Endodermal cell (in vitro differentiated cells): ENCODE measurements around the gene SH3BP5L. TPM values are rescaled to one million over a fixed set of nuclear protein-coding genes. Genes with fewer than 3 reads are reported as not detected.

ENCODE experiments used
- DNase-seq: peaks from one replicate; pipeline ENCODE4 v3.0.0-alpha.2; 2017
- H3K27ac ChIP-seq: 2 replicates; pipeline ENCODE4 v1.5.1; 2013; ENCODE audit warnings: mild to moderate bottlenecking, low read depth, low read length, moderate library complexity
- H3K27me3 ChIP-seq: 2 replicates; pipeline ENCODE4 v1.6.1; 2013; ENCODE audit warnings: mild to moderate bottlenecking, low read length, moderate library complexity; ENCODE audit not compliant: insufficient read depth, control insufficient read depth, poor library complexity, severe bottlenecking
- H3K36me3 ChIP-seq: 2 replicates; pipeline ENCODE4 v1.7.0; 2013; ENCODE audit warnings: mild to moderate bottlenecking, low read length, moderate library complexity; ENCODE audit not compliant: control insufficient read depth, insufficient read depth
- H3K4me1 ChIP-seq: one replicate; pipeline ENCODE4 v1.7.0; 2013; ENCODE audit warnings: low read length; ENCODE audit not compliant: control insufficient read depth, insufficient read depth
- H3K4me3 ChIP-seq: 2 replicates; pipeline ENCODE4 v1.5.1; 2013; ENCODE audit warnings: mild to moderate bottlenecking, low read length, moderate library complexity
- H3K9ac ChIP-seq: 2 replicates; pipeline ENCODE4 v1.6.1; 2013; ENCODE audit warnings: mild to moderate bottlenecking, low read length, moderate library complexity; ENCODE audit not compliant: poor library complexity, severe bottlenecking; ENCODE audit errors: extremely low read depth
- H3K9me3 ChIP-seq: 2 replicates; pipeline ENCODE4 v1.6.1; 2013; ENCODE audit warnings: mild to moderate bottlenecking, low read length, moderate library complexity; ENCODE audit not compliant: control insufficient read depth
- H3K27ac Mint-ChIP-seq: 2 replicates; pipeline ENCODE4 v1.8.0; 2020; ENCODE audit warnings: mixed read lengths
- H3K27me3 Mint-ChIP-seq: 2 replicates; pipeline ENCODE4 v1.8.0; 2021; ENCODE audit warnings: mild to moderate bottlenecking, mixed read lengths; ENCODE audit not compliant: insufficient read depth
- H3K36me3 Mint-ChIP-seq: 2 replicates; pipeline ENCODE4 v1.8.0; 2020; ENCODE audit warnings: low read depth, mixed read lengths
- H3K4me1 Mint-ChIP-seq: 2 replicates; pipeline ENCODE4 v1.8.0; 2020; ENCODE audit warnings: mixed read lengths
- H3K4me3 Mint-ChIP-seq: 2 replicates; pipeline ENCODE4 v1.8.0; 2020; ENCODE audit warnings: mild to moderate bottlenecking, moderate library complexity, mixed read lengths
- H3K9me3 Mint-ChIP-seq: 2 replicates; pipeline ENCODE4 v1.8.0; 2020; ENCODE audit warnings: mild to moderate bottlenecking, mixed read lengths
- WGBS, 2 experiments: methylation state at CpG; one replicate each; pipeline versions ENCODE4 v1.1.5 to v1.1.7; 2013; ENCODE audit warnings: missing lambda C conversion rate in 2 of 2, mixed read lengths in 1 of 2; ENCODE audit not compliant: insufficient coverage in 1 of 2, insufficient read length in 1 of 2; 5-methylcytosine and 5-hydroxymethylcytosine counted together
- total RNA-seq, 2 donors: library from RNA; stranded (reverse); fragmentation: NEBNext Ultra II Directional in 1 of 2; extraction: Animal tissue kit (Norgen Biotek cat#: 25700) in 1 of 2; gene quantifications; 2 replicates in 1 of 2; 3 replicates in 1 of 2; pipeline ENCODE4 v1.2.1, GENCODE V29; 2021
- TF ChIP-seq, protein P1 (sequence below): fragments of 200-600 bp; sonication (generic); conservative IDR thresholded peaks from 2 replicates; pipeline ENCODE4 v1.5.0; 2021; ENCODE audit warnings: antibody characterized with exemption, mild to moderate bottlenecking

The SH3BP5L gene
- total RNA-seq, 2 donors from 2014 or later: 27.2 to 30.2 TPM

DNA sequence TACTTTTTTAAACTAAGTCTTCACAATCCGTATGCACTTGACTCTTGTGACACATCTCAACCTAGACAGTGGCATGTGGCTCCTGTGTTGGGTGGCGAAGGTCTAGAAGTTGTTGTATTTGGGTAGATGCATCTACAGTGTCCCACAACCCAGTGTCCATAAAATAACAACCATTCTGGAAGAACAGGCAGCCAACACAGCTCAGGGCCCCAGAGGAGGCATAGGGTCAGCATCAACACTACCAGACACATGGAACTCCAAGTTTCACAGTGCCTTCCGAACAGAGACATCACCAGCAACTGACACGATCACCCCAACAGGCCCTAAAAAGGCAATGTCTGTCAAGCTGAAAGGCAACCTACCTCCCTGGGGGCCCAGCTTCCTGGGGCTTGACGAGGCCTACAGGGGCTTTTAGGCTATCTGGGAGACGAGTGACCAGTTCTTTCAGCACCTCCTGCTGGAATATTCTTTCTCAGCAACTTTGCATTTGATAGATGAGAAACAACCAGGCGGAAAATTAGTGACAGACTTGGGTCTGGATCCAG lies 5.6 kb downstream of the SH3BP5L start:
- Histone ChIP-seq H3K36me3 (peaks cover 63% of the 10 kb centered on the region), H3K4me3 (no peak overlapping the region), H3K4me1 (peaks cover 3% of the 10 kb centered on the region), H3K9ac (no peak overlapping the region), H3K27me3 (no peaks in the 10 kb centered on the region), H3K9me3 (no peaks in the 10 kb centered on the region), H3K27ac (no peak overlapping the region)
- Mint-ChIP-seq H3K4me1 (peaks cover 17% of the 10 kb centered on the region), H3K36me3 (peaks cover 52% of the 10 kb centered on the region), H3K9me3 (no peaks in the 10 kb centered on the region), H3K27ac (no peak overlapping the region), H3K27me3 (no peaks in the 10 kb centered on the region), H3K4me3 (no peak overlapping the region)
- TF ChIP-seq, protein P1, sequence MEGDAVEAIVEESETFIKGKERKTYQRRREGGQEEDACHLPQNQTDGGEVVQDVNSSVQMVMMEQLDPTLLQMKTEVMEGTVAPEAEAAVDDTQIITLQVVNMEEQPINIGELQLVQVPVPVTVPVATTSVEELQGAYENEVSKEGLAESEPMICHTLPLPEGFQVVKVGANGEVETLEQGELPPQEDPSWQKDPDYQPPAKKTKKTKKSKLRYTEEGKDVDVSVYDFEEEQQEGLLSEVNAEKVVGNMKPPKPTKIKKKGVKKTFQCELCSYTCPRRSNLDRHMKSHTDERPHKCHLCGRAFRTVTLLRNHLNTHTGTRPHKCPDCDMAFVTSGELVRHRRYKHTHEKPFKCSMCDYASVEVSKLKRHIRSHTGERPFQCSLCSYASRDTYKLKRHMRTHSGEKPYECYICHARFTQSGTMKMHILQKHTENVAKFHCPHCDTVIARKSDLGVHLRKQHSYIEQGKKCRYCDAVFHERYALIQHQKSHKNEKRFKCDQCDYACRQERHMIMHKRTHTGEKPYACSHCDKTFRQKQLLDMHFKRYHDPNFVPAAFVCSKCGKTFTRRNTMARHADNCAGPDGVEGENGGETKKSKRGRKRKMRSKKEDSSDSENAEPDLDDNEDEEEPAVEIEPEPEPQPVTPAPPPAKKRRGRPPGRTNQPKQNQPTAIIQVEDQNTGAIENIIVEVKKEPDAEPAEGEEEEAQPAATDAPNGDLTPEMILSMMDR: no peak
- WGBS, 2 experiments: 90 to 94% methylated on average over 4 to 7 of the region's 7 CpGs
- DNase-seq: no peak

DNA sequence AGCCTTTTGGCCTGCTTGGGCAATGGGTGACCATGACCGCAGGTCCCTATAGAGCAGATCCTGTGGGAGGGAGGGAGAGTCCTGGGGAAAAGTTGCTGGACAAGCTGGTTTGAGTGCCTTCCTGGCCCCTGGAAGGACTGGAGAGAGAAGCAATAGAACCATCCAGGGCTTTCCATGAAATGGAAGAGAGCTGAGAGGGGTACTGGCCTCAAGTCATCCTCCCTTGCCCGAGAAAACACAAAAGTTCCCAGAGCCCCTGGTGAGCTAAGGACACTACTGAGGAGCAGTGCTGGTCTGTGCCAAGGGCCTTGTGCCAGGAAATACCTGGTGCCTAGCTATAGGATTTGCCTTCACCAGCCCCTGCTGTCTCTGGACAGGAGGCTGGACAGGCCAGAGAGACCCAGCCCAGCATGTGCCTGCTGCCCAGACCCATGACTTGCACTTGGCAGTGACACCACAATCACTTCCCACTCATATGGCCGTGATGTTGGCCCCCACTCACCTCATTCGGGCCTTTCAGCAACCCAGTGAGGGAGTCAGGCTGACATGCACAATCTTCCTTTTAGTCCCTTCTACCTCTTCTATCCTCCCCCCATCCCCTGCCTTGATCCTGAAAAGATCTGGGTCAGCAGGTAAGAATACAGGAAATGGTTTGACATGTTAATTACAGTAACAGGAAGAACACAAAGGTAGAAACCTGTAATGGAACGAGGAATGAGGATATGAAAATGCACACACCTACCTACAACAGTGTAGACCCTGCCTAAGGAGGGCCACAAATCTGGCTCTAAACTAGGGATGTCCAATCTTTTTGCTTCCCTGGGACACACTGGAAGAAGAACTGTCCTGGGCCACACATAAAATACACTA lies 7.0 kb downstream of the SH3BP5L start:
- TF ChIP-seq, protein P1: no peak
- Mint-ChIP-seq H3K4me3 (no peak overlapping the region), H3K27me3 (no peaks in the 10 kb centered on the region), H3K27ac (no peak overlapping the region), H3K4me1 (peaks cover 4% of the 10 kb centered on the region), H3K9me3 (no peaks in the 10 kb centered on the region), H3K36me3 (peaks cover 57% of the 10 kb centered on the region)
- no peaks in the 10 kb centered on the region for H3K27me3 ChIP-seq
- no peak overlapping the region for H3K9ac ChIP-seq
- H3K4me3 ChIP-seq: no peak overlapping the region
- peaks cover 65% of the 10 kb centered on the region for H3K36me3 ChIP-seq
- H3K4me1 ChIP-seq: peaks cover 3% of the 10 kb centered on the region
- no peak overlapping the region for H3K27ac ChIP-seq
- no peak for DNase-seq
- H3K9me3 ChIP-seq: no peaks in the 10 kb centered on the region
- 94% methylated on average over 5 of the region's 5 CpGs; no CpG with 5 or more reads in 1 of the 2 experiments for WGBS, 2 experiments

DNA sequence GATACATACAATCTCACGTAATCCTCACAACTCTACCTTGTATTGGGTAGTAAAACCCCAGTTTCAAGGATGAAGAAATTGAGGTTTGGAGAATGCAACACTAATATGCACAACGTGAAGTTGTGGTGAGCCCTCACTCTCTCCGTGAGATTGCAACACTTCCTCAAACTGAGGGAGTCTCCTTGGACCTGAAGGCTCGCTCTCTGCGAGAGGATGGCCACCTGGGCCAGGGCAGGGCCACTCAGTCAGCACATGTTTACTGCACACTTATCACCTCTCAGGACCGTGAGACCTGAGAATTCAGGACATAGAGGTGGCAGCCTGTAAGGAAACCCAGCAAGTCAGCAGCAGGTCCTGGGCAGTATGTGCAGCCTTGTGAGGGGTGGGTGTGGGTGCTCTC lies 8.7 kb downstream of the SH3BP5L start:
- Histone ChIP-seq H3K9me3 (no peaks in the 10 kb centered on the region), H3K9ac (no peak overlapping the region), H3K4me1 (peaks cover under 1% of the 10 kb centered on the region), H3K27me3 (no peaks in the 10 kb centered on the region), H3K4me3 (no peak overlapping the region), H3K36me3 (peaks cover 57% of the 10 kb centered on the region), H3K27ac (no peak overlapping the region)
- H3K4me1 Mint-ChIP-seq: peaks cover 2% of the 10 kb centered on the region
- H3K9me3 Mint-ChIP-seq: no peaks in the 10 kb centered on the region
- peaks cover 64% of the 10 kb centered on the region for H3K36me3 Mint-ChIP-seq
- WGBS, 2 experiments: 95 to 97% methylated on average over 4 to 6 of the region's 6 CpGs
- H3K27ac Mint-ChIP-seq: no peak overlapping the region
- DNase-seq: no peak
- TF ChIP-seq, protein P1: no peak
- H3K4me3 Mint-ChIP-seq: no peak overlapping the region
- no peaks in the 10 kb centered on the region for H3K27me3 Mint-ChIP-seq
